ENCODE results near the gene MAZ.
"Not testable (repeated sequence)": the region's sequence is repeated elsewhere in the genome, so short reads cannot be mapped to it uniquely, and the experiment has no call there.

Gene MAZ

GRCh38 chr16:29784901-29785500 is 21.3 kb upstream of the MAZ start:
- no peak for DNase-seq

DNA sequence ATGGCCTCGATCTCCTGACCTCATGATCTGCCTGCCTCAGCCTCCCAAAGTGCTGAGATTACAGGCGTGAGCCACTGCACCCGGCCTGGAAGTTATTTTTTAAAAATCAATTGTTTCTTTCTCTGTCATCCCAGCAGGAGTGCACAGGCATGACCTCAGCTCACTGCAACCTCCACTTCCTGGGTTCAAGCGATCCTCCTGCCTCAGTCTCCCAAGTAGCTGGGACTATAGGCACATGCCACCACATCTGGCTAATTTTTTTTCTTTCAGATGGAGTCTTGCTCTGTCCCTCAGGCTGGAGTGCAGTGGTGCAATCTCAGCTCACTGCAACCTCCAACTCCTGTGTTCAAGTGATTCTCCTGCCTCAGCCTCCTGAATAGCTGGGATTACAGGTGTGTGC is 19.2 kb upstream of the MAZ start:
- not testable (repeated sequence) for DNase-seq

- DNase-seq: no peak
Observed at GRCh38 chr16:29789775-29790182, 16.6 kb upstream of the MAZ start.

GRCh38 chr16:29790183-29790948 is 16.0 kb upstream of the MAZ start, which contains the start of gene KIF22:
Gene KIF22, plus strand, starts transcription at chr16:29790751. Its CDS starts 9 bp downstream, at chr16:29790760.
- DNase-seq: peak; percentile 93

DNA sequence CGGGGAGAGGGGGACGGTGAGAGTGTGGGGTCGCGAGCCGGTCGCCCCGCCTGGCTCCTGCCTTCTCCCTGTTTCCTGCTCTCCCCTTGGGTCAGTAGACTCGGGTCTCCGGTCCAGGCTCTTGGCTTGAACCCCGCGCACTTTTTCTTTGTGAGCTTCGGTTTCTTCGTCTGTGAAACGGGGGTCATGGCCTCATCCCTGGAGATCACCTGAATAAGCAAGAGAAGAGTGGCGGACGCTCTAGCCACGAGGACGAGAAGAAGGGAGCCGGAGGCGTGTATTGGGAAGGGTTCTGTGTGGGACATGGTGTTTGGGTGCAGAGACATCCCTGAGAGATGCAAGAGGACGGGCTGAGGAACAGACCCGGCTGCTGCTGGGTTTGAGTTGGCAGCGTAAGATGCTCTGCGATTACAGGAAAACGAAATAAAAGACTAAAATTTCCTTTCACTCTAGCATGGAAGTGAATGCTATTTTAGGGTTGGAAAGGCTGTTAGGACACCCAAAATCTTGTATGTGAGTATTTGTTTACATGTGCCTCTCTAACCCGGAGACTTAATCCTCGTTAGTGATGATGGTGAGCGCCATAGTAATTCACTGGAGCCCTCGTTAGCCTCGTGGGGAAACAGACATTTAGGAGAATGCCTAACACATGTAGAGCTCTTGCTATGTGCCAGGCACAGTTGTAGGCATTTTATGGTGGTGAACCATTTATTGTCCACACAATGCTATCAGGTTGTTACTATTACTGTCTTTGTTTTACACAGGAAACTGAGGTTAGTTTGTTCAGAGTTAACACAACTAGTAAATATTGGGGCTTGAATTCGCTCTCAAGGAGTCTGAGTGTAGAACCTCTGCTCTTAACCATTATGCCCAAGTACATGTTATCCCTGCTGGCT is 15.1 kb upstream of the MAZ start:
- DNase-seq: no peak

DNA sequence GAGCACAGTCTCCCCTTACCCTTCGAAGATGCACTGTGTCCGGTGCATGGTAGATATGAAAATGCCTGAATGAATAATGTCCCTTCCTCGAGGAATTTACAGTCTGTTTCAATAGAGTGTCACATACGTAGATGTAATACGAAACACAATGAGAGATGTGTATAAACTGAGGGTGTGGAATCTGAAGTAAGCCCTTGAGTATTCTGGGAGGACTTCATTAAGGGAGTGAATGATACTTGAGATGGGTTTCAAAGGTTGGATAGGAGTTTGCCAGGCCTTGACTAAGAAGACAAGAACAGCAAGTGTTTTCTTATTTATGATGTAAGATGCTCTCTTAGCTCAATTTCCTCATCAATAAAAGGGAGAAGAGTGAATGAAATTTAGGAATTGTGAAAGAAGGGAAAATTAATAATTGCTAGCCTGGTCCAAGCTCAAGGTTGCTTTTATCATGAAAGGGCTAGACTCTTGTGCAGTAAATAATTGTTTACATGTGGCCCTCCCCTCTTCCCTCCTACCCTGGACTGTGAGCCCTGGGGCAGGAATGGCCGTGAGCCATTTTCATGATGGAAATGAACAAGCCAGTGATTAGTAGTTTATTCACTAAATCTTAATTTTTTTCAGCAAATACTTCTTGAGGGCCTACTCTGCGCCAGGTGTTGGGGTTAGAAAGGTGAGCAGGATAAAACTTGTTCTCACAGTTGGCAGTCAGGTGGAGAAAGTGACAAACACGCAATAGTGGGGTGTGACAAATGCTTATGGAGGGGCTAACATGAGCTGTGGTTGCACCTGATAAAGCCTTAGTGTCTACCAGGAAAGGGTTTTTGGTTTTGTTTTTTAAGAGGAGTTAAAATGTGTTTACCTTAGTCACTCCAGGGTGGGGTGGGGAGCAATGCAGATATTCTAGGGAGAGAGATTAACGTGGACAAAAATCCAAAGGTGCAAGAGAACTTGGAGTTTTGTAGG is 14.2 kb upstream of the MAZ start:
- no peak for DNase-seq

GRCh38 chr16:29793153-29793552 is 13.2 kb upstream of the MAZ start:
- DNase-seq: not testable (repeated sequence)

GRCh38 chr16:29794231-29794710 is 12.1 kb upstream of the MAZ start:
- no peak for DNase-seq

DNA sequence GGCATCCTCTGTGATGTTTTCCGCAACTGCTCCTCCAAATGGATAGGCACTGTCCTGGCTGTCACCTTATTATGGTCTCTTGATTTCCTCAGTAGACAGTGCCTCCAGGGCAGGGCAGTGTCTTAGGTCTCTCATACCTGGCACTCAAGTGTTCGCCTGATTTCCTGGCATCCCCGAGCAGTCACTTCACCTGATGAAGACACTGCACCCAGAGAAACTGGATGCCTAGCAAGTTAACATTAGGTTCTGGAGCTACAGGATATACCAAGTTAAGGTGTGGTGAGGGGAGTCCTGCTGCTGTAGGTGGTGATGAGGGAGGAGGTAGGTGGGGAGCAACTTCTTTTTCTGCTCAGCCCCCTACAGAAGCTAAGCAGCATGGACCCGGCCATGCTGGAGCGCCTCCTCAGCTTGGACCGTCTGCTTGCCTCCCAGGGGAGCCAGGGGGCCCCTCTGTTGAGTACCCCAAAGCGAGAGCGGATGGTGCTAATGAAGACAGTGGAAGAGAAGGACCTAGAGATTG is 3.9 kb upstream of the MAZ start:
- no peak for DNase-seq

- no peak for DNase-seq
Observed at GRCh38 chr16:29804020-29804419, 2.3 kb upstream of the MAZ start.

- no peak for DNase-seq
Observed at GRCh38 chr16:29804455-29805231, 1.7 kb upstream of the MAZ start.

GRCh38 chr16:29805232-29806098 is 864 bp upstream of the MAZ start:
- peak; percentile 94 for DNase-seq

DNA sequence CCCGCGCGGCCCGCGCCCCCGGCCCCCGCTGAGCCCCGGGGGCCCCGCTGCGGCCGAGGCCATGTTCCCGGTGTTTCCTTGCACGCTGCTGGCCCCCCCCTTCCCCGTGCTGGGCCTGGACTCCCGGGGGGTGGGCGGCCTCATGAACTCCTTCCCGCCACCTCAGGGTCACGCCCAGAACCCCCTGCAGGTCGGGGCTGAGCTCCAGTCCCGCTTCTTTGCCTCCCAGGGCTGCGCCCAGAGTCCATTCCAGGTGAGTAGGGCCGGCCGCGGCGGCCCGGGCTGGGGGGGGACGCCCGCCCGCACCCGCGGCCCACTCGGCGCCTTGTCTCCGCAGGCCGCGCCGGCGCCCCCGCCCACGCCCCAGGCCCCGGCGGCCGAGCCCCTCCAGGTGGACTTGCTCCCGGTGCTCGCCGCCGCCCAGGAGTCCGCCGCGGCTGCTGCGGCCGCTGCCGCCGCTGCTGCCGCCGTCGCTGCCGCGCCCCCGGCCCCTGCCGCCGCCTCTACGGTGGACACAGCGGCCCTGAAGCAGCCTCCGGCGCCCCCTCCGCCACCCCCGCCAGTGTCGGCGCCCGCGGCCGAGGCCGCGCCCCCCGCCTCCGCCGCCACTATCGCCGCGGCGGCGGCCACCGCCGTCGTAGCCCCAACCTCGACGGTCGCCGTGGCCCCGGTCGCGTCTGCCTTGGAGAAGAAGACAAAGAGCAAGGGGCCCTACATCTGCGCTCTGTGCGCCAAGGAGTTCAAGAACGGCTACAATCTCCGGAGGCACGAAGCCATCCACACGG is 504 bp downstream of the MAZ start:
- DNase-seq: peak; percentile 76

DNA sequence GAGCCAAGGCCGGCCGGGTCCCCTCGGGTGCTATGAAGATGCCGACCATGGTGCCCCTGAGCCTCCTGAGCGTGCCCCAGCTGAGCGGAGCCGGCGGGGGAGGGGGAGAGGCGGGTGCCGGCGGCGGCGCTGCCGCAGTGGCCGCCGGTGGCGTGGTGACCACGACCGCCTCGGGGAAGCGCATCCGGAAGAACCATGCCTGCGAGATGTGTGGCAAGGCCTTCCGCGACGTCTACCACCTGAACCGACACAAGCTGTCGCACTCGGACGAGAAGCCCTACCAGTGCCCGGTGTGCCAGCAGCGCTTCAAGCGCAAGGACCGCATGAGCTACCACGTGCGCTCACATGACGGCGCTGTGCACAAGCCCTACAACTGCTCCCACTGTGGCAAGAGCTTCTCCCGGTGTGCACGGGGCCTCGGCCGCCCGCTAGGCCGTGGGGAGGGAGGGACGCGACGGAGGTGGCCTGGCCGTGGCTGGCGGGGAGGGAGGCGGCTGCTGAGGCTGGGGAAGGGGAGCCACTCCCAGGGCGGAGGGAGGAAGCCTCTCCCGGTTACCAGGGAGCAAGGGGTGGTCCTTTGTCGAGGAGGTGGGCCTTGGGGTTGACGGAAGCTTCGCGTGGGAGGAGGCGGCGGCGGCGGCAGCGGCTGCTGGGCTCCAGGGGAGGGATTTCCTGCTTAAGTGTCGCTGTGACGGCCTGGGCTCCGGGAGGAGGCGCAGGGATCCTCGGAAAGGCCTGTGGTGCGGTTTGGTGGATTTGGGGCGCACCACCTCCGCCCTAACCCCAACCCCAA is 1.3 kb downstream of the MAZ start:
- peak; percentile 69 for DNase-seq

DNA sequence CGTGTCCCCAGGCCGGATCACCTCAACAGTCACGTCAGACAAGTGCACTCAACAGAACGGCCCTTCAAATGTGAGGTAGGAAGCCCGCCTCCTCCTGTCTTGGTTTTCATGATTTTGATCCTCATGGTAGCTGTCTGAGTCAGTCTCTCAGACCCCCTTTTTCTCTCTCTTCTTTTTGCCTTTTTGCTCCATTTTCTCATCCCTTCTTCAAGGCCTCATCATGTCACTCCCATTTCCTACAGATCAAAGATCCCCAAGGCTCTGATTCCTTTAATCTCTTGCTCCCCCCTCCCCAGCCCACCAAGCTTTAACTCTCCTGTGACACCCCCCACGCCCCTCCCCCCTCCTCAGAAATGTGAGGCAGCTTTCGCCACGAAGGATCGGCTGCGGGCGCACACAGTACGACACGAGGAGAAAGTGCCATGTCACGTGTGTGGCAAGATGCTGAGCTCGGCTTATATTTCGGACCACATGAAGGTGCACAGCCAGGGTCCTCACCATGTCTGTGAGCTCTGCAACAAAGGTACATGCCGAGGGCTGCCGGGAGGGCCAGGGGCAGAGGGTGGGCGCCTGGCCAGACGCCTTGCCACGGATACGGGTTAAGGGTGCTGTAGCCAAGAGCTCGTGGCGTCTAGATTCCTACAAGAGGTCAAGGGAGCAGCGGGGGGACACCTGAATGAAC is 2.0 kb downstream of the MAZ start:
- no peak for DNase-seq

DNA sequence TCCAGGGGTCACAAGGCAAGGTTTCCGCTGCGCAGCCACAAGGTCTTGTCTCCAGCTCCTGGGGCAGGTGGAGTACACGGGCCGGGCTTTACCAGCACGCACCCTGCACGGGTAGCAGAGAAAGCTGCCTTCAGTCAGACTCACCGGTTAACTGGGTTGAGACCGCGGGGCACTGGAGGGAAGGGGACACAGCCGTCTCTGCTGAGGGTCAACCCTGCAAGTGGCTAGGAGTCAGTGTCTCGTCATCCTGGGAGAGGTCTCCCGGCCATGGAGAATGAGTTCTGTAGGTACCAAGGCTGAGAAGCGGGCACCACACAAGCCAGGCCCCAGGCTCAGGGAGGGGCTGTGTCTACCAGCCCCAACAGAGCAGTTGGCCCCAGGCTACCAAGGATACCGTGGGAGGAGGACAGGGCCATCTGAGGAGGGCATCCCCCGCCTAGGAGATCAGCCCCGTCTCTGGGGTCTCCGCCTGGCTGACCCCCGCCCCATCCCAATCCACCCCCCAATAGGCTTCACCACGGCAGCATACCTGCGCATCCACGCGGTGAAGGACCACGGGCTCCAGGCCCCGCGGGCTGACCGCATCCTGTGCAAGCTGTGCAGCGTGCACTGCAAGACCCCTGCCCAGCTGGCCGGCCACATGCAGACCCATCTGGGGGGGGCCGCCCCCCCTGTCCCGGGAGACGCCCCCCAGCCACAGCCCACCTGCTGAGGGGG is 2.9 kb downstream of the MAZ start:
- no peak for DNase-seq

Measured in 8988T (cell line).